ENCODE results near the gene AQP12A.
"Not testable (repeated sequence)": the region's sequence is repeated elsewhere in the genome, so short reads cannot be mapped to it uniquely, and the experiment has no call there.

AQP12A gene

GRCh38 chr2:240691631-240692420 is at the start of gene AQP12A:
TSS of gene AQP12A (plus strand) at chr2:240691866. CDS start at chr2:240691914, 48 bp downstream.
- H3K36me3 ChIP-seq; H3K27ac ChIP-seq; H3K27me3 ChIP-seq; H3K9me3 ChIP-seq; H3K4me1 ChIP-seq (ENCODE audit: control insufficient read depth in 1 of 2, insufficient read depth in 1 of 2, low read depth in 1 of 2, low read length in 1 of 2); H3K4me3 ChIP-seq (ENCODE audit: low read depth in 1 of 2, low read length in 1 of 2): not testable (repeated sequence)

- Histone ChIP-seq H3K36me3 (no peaks in the 10 kb centered on the region), H3K9me3 (no peaks in the 10 kb centered on the region), H3K4me1 (ENCODE audit: control insufficient read depth in 1 of 2, insufficient read depth in 1 of 2, low read depth in 1 of 2, low read length in 1 of 2) (peaks cover 0 to 4% of the 10 kb centered on the region in 2 experiments), H3K27ac (no peak overlapping the region), H3K4me3 (ENCODE audit: low read depth in 1 of 2, low read length in 1 of 2) (no peak overlapping the region), H3K27me3 (peaks cover 7% of the 10 kb centered on the region)
- TF ChIP-seq CTCF (IDR thresholded peaks at IDR 0.05) = no peak
Observed at GRCh38 chr2:240642061-240642805, 49.4 kb upstream of the AQP12A start.

GRCh38 chr2:240642806-240643092 is 48.9 kb upstream of the AQP12A start:
- Histone ChIP-seq H3K27me3 (peaks cover 12% of the 10 kb centered on the region), H3K4me1 (ENCODE audit: control insufficient read depth in 1 of 2, insufficient read depth in 1 of 2, low read depth in 1 of 2, low read length in 1 of 2) (peaks cover 0 to 4% of the 10 kb centered on the region in 2 experiments)
- TF ChIP-seq CTCF (IDR thresholded peaks at IDR 0.05) = no peak

GRCh38 chr2:240643093-240643810 is 48.4 kb upstream of the AQP12A start:
- Histone ChIP-seq H3K4me3 (ENCODE audit: low read depth in 1 of 2, low read length in 1 of 2) (no peak overlapping the region), H3K27ac (no peak overlapping the region), H3K4me1 (ENCODE audit: control insufficient read depth in 1 of 2, insufficient read depth in 1 of 2, low read depth in 1 of 2, low read length in 1 of 2) (peaks cover 0 to 4% of the 10 kb centered on the region in 2 experiments), H3K27me3 (peaks cover 17% of the 10 kb centered on the region), H3K36me3 (no peaks in the 10 kb centered on the region), H3K9me3 (no peaks in the 10 kb centered on the region)
- no peak for TF ChIP-seq CTCF (IDR thresholded peaks at IDR 0.05)

More at GRCh38 chr2:240642806-240643092, 48.9 kb upstream of the AQP12A start:
- H3K36me3 ChIP-seq = no peaks in the 10 kb centered on the region
- no peaks in the 10 kb centered on the region for H3K9me3 ChIP-seq
- H3K4me3 ChIP-seq (ENCODE audit: low read depth in 1 of 2, low read length in 1 of 2) = no peak overlapping the region
- no peak overlapping the region for H3K27ac ChIP-seq

GRCh38 chr2:240643811-240644150 is 47.9 kb upstream of the AQP12A start:
- peaks cover 0 to 4% of the 10 kb centered on the region in 2 experiments for H3K4me1 ChIP-seq (ENCODE audit: control insufficient read depth in 1 of 2, insufficient read depth in 1 of 2, low read depth in 1 of 2, low read length in 1 of 2)
- no peak for TF ChIP-seq CTCF (IDR thresholded peaks at IDR 0.05)
- no peaks in the 10 kb centered on the region for H3K9me3 ChIP-seq
- no peak overlapping the region for H3K27ac ChIP-seq
- H3K4me3 ChIP-seq (ENCODE audit: low read depth in 1 of 2, low read length in 1 of 2) = no peak overlapping the region
- H3K27me3 ChIP-seq = peaks cover 22% of the 10 kb centered on the region
- no peaks in the 10 kb centered on the region for H3K36me3 ChIP-seq

All from neutrophil (primary cell).